NCI-H2029 (cell line): ENCODE data around the gene ZNF281.
"Not testable (repeated sequence)": the region's sequence is repeated elsewhere in the genome, so short reads cannot be mapped to it uniquely, and the experiment has no call there.

ENCODE experiments used
- DNase-seq: peaks from one replicate; lab custom pipeline; 2025; lab: John Stamatoyannopoulos, UW

Gene ZNF281

GRCh38 chr1:200409761-200410565 is at the start of gene ZNF281:
Gene ZNF281, minus strand, starts transcription at chr1:200410036. Its CDS starts 331 bp downstream, at chr1:200409705.
- DNase-seq: peak; percentile 87

- DNase-seq: no peak
Observed at GRCh38 chr1:200458780-200459179, 48.9 kb upstream of the ZNF281 start.

DNA sequence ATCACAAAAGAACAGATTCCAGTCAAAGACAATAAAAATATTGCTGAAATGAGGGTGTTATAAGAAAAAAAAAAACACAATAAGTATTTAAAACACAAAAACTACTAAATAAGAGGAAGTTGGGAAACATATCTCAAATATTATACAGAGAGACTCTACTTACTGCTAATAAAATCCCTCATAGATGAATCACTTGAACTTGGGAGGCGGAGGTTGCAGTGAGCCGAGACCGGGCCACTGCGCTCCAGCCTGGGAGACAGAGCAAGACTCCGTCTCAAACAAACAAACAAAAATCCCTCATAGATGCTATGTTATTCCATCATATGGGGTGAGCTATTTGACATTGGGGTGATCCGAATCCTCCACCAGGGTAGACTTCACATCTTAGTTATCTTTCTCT is 48.0 kb upstream of the ZNF281 start:
- no peak for DNase-seq

DNA sequence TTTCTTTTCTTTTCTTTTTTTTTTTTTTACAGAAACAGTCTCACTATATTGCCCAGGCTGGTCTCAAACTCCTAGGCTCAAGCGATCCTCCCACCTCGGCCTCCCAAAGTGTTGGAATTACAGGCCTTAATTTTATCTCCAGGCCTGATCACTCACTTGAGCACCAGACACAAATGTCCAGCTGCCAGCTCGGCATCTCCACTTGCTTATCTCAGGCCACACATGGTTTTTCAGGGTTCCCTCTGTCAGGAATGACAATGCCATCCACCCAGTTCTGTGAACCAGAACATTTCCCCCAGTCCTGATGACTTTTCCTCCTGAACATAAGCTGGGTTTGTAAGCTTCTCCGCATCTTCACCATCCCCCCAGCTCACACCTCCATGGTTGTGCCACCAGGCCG is 44.6 kb upstream of the ZNF281 start:
- DNase-seq: no peak

DNA sequence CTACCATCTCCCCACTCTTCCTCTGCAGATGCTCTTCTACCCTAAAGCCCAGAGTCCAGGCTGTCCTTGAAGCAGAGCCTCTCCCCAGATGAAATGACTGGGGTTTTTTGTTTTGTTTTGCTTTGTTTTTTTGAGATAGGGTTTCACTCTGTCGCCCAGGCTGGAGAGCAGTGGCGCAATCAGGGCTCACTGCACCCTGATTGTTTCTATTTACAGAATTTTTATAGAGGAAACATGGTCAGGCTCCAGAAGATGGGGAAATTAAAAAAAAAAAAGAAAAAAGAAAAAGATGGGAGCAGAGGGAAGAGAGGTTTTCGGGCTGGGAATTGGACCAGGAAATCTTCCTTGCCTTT is 43.7 kb upstream of the ZNF281 start:
- no peak for DNase-seq

DNA sequence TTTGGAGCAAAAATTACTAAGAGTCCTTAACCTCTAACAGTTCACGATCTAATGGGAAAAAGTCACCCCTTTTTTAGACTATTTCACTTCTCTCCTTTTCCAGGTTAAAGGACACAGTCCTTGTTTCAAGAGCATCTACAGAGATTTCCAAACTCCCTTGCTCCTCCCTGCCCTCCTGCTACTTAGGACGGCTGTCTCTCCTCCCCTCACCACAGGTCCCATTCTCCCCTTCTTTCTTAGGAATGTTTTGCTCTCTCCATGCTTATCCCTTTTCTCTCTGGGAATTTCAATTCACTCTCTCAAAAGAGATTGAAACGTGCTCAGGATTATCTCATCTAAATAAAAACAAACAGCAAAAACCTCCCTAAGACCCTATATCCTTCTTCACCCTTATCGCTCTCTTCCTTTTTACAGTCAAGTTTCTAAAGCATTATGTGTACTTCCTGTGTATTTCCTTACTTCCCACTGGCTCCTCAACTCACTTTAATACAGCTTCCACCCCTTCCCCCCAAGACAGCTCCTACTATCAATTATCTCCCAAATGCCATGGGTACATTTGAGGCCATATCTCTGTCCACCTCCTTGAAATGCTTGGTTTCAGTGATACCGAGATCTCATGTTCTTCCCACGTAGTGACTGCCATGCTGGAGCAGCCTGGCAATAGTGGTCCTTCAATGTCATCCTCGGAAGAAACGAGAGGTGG is 43.2 kb upstream of the ZNF281 start:
- DNase-seq: no peak

- no peak for DNase-seq
Observed at GRCh38 chr1:200448034-200448762, 38.4 kb upstream of the ZNF281 start.

DNA sequence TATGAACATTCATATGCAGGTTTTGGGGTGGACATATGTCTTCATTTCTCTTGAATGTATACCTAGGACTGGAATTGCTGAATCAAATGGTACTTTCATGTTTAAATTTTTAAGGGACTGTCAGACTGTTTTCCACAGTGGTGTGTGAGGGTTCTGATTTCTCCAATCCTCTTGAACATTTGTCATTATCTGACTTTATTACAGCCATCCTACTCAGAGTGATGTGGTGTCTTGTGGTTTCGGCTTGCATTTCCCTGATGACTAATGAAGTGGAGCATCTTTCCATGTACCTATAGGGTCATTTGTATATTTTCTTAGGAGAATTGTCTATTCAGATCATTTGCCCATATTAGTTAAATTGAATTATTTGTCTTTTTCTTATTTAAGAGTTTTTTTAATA is 35.4 kb upstream of the ZNF281 start:
- no peak for DNase-seq

DNA sequence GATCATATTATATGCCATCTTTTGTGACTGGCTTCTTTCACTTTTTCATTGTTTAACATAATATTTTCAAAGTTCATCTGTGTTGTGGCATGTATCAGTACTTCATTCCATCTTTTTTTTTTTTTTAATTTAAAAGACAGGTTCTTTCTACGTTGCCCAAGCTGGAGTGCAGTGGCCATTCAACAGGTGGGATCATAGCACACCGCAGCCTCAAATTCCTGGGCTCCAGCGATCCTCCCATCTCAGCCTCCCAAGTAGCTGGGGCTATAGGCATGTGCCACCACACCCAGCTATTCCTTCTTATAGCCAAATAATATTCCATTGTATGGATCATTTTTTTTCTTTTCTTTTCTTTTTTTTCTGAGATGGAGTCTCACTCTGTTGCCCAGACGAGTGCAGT is 34.6 kb upstream of the ZNF281 start:
- DNase-seq: no peak

DNA sequence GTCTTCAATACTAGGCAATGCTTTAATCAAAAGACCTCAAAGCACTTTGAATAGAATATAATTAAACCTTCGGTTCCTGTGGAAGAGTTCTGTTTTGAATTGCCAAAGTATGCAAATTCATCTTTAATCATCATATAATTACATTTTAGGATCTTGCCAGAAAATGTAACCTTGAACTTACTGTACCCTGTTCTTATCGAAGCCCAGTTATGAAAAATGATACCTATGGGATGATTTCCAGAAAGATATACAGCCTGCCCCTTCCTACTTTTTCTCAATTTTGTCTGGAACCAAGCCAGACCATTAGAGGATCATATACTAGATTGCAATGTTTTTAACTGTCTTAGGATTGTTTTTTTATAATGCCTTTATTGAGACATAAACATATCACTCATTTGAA is 34.0 kb upstream of the ZNF281 start:
- no peak for DNase-seq

GRCh38 chr1:200442537-200443156 is 32.8 kb upstream of the ZNF281 start:
- no peak for DNase-seq

GRCh38 chr1:200442023-200442422 is 32.2 kb upstream of the ZNF281 start:
- no peak for DNase-seq

DNA sequence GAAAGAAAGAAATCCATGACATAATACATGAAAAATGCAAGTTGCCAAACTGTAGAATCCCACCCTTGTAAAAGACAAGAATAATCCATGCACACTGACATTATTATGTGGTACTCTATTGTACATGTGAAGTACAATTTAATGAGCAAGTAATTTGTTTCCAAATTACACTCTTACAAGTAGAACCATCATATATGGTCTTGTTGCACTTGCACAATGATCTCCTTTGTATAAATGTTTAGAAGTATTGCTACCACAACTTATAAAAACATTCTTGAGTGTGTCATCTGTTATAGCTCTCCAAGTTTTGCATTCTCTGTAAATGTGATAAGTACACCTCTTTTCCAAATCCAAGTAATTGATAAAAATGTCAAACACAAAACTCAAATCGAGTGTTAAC is 29.1 kb upstream of the ZNF281 start:
- no peak for DNase-seq

DNA sequence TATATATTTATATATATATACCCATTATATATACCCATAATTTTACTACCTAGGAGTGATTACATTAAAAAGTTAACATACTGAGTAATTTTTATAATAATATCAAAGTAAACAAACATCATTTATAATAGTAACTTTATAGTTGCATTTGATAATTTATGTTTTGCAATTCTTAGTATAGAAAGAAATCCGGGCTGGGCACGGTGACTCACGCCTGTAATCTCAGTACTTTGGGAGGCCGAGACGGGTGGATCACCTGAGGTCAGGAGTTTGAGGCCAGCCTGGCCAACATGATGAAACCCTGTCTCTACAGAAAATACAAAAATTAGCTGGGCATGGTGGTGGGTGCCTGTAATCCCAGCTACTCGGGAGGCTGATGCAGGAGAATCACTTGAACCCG is 28.6 kb upstream of the ZNF281 start:
- DNase-seq: not testable (repeated sequence)

- no peak for DNase-seq
Observed at GRCh38 chr1:200437556-200438203, 27.8 kb upstream of the ZNF281 start.

DNA sequence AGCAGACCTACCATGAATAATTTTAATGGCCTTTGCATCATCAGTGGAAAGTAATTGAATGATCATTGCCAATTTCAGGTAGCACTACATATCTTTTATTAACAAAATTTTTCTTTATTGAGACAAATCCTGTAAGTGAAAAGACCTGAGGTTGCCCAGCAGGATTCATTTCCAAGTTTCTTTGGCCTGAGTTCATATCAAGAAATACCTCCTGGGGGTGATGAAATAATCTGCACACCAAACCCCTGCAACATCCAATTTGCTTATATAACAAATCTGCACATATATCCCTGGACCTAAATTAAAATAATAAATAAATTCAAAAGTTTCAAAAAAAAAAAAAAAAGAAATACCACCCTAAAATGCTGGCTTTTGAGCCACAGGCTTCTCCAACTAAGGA is 27.3 kb upstream of the ZNF281 start:
- no peak for DNase-seq

GRCh38 chr1:200436436-200436835 is 26.6 kb upstream of the ZNF281 start:
- DNase-seq: no peak

DNA sequence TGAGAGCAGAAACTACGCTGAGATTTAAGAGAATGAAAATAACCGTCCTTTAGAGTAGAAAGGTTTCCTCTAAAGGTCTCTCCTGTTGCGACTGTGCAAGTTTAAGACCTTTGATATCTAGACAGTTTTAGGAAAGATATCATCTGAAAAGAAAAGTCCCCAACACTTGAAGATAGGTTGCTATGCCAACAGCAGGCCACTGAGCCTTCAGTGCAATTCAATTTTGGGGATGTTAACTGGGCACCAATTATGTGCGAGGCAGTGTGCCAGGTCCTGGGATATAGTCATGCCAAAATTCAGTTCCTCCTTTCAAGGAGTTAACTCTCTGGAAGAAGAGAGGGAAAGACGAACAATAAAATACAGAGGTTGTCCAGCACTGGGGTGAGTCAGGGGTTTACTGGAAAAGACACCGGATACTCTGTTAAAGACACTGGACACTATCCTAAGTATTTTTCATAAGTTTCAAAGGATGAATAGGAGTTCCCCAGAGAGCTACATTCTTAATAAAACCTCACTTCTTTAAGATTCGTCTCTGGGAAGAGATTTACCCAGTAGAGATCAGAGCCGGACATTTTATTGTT is 25.5 kb upstream of the ZNF281 start:
- DNase-seq: no peak

DNA sequence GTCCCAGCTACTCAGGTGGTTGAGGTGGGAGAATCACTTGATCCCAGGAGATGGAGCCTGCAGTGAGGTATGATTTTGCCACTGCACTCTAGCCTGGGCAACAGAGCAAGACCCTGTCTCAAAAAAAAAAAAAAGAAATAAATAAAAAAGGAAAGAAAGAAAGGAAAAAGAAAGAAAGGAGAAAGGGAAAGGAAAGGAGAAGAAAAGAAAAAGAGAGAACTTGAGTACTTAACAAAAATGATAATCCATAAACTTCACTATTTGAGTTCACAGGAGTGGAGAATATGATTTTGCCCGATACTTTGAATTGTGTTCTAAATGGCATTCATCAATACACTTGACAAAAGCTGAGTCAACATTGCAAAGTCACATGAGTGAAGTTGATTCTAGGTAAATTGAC is 23.8 kb upstream of the ZNF281 start:
- DNase-seq: no peak

DNA sequence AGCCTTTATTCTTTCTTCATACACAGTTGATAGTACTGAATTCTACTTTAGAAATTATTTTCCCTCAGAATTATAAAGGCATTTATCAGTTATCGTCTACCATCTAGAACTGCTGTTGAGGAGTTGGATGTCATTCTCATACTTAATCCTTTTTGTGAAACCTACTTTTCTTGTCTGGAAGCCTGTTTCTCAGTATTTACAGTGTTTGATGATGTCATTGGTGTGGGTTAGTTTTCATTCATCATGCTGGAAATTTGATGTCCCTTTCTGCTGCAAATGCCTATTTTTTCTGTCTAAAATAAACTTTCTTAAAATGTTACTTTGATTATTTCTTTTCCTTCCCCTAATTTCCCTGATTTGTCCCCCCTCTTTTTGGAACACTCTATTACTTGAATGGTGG is 22.8 kb upstream of the ZNF281 start:
- no peak for DNase-seq

- no peak for DNase-seq
Observed at GRCh38 chr1:200429221-200429751, 19.4 kb upstream of the ZNF281 start.
